H1 (cell line): Measurements from ENCODE around the gene PARM1. TPM values are rescaled to one million over a fixed set of nuclear protein-coding genes. Genes with fewer than 3 reads are reported as not detected.

Experiments
- CTCF ChIA-PET: fragments of 300-600 bp; sonication (Branson Sonifier 250); formaldehyde crosslinking; loops from one replicate; lab custom pipeline; 2021; ENCODE audit not compliant: partially characterized antibody; lab: Charles Lee
- POLR2A ChIA-PET: fragments of 300-600 bp; sonication (Branson Sonifier 250); formaldehyde crosslinking; loops from one replicate; lab custom pipeline; 2021; ENCODE audit warnings: inconsistent platforms; ENCODE audit not compliant: partially characterized antibody; lab: Charles Lee
- DNase-seq, 2 experiments: peaks; one replicate each; pipeline versions ENCODE4 v3.0.0 to v3.0.0-alpha.2; 2010 to 2022; ENCODE audit warnings: low spot score in 2 of 2, low read depth in 1 of 2, mixed read lengths in 1 of 2
- FAIRE-seq: peaks from 2 replicates; lab custom pipeline; 2011; peaks lifted over from hg19 to GRCh38; lab: Jason Lieb, UNC
- H2AFZ ChIP-seq: 2 replicates; pipeline ENCODE4 v1.8.1; 2012; ENCODE audit warnings: low read length, inconsistent platforms
- H2AK5ac ChIP-seq: 2 replicates; pipeline ENCODE4 v1.6.1; 2013; ENCODE audit warnings: low read depth, low read length
- H2BK120ac ChIP-seq: replicated peaks from 2 replicates; pipeline ENCODE3; 2013; ENCODE audit warnings: low read depth, low read length, inconsistent platforms
- H2BK12ac ChIP-seq: 2 replicates; pipeline ENCODE4 v1.6.1; 2013; ENCODE audit warnings: low read depth, low read length
- H2BK15ac ChIP-seq: 2 replicates; pipeline ENCODE4 v1.6.1; 2013; ENCODE audit warnings: low read length
- H2BK20ac ChIP-seq: 2 replicates; pipeline ENCODE4 v1.6.1; 2013; ENCODE audit warnings: low read length
- H2BK5ac ChIP-seq: 2 replicates; pipeline ENCODE4 v1.6.1; 2013; ENCODE audit warnings: low read depth, low read length
- H3K14ac ChIP-seq: 2 replicates; pipeline ENCODE4 v1.6.1; 2013; ENCODE audit warnings: inconsistent platforms; ENCODE audit not compliant: insufficient read length
- H3K18ac ChIP-seq: 2 replicates; pipeline ENCODE4 v1.6.1; 2013; ENCODE audit warnings: low read length; ENCODE audit errors: extremely low read depth
- H3K23ac ChIP-seq: 2 replicates; pipeline ENCODE4 v1.6.1; 2013; ENCODE audit warnings: inconsistent platforms; ENCODE audit not compliant: insufficient read length
- H3K23me2 ChIP-seq: 2 replicates; pipeline ENCODE4 v1.6.1; 2013; ENCODE audit warnings: low read depth, low read length
- H3K27ac ChIP-seq: 2 replicates; pipeline ENCODE4 v1.6.1; 2011; ENCODE audit warnings: low read depth, low read length, inconsistent platforms
- H3K27me3 ChIP-seq, 4 experiments: replicated peaks in 1 of 4; 1 replicate in 1 of 4; 2 replicates in 3 of 4; pipeline versions ENCODE4 v1.6.1 to v1.8.1; 2011 to 2013; ENCODE audit warnings: low read length in 3 of 4, mild to moderate bottlenecking in 3 of 4, inconsistent platforms in 2 of 4, mixed read lengths in 2 of 4, moderate library complexity in 1 of 4; ENCODE audit not compliant: control insufficient read depth in 3 of 4, insufficient read depth in 3 of 4; ENCODE audit errors: extremely low read depth in 1 of 4
- H3K36me3 ChIP-seq, 4 experiments: 2 replicates each; pipeline versions ENCODE4 v1.6.1 to v1.8.1; 2011 to 2013; ENCODE audit warnings: mild to moderate bottlenecking in 4 of 4, low read length in 3 of 4, moderate library complexity in 2 of 4, control low read depth in 1 of 4, inconsistent platforms in 1 of 4; ENCODE audit not compliant: insufficient read depth in 4 of 4, control insufficient read depth in 2 of 4
- H3K4ac ChIP-seq: replicated peaks from 2 replicates; pipeline ENCODE3; 2013; ENCODE audit warnings: low read length, low read depth, mixed read lengths, inconsistent platforms; ENCODE audit not compliant: insufficient read length
- H3K4me1 ChIP-seq, 4 experiments: replicated peaks in 1 of 4; 1 replicate in 1 of 4; 2 replicates in 3 of 4; pipeline versions ENCODE4 v1.6.1 to v1.8.1; 2011 to 2013; ENCODE audit warnings: low read length in 3 of 4, inconsistent platforms in 2 of 4, mixed read lengths in 1 of 4; ENCODE audit not compliant: insufficient read depth in 4 of 4, control insufficient read depth in 3 of 4
- H3K4me2 ChIP-seq, 2 experiments: 2 replicates each; pipeline versions ENCODE4 v1.6.1 to v1.8.1; 2011 to 2013; ENCODE audit warnings: low read depth in 2 of 2, low read length in 2 of 2, control low read depth in 1 of 2, inconsistent platforms in 1 of 2, mild to moderate bottlenecking in 1 of 2; ENCODE audit not compliant: insufficient read depth in 1 of 2
- H3K4me3 ChIP-seq, 4 experiments: fragments of 200-600, 300-600 bp in 1 of 4; sonication (generic), shearing (Covaris generic), sonication (Bioruptor Twin) in 1 of 4; 2 replicates each; pipeline versions ENCODE4 v1.5.1 to v1.8.1; 2011 to 2016; ENCODE audit warnings: low read length in 4 of 4, low read depth in 3 of 4, control low read depth in 2 of 4, inconsistent platforms in 2 of 4, mild to moderate bottlenecking in 2 of 4, mixed read lengths in 1 of 4, moderate library complexity in 1 of 4; ENCODE audit not compliant: insufficient read depth in 2 of 4; ENCODE audit errors: extremely low read depth in 1 of 4
- H3K56ac ChIP-seq: replicated peaks from 2 replicates; pipeline ENCODE3; 2013; ENCODE audit warnings: low read depth, mild to moderate bottlenecking, mixed read lengths, low read length, inconsistent platforms; ENCODE audit not compliant: insufficient read length
- H3K79me1 ChIP-seq: 2 replicates; pipeline ENCODE4 v1.6.1; 2013; ENCODE audit warnings: low read depth, low read length, control low read depth
- H3K79me2 ChIP-seq, 2 experiments: 2 replicates each; pipeline versions ENCODE4 v1.6.1 to v1.8.1; 2012 to 2013; ENCODE audit warnings: low read length in 2 of 2, mild to moderate bottlenecking in 2 of 2, inconsistent platforms in 1 of 2; ENCODE audit not compliant: insufficient read depth in 2 of 2, control insufficient read depth in 1 of 2
- H3K9ac ChIP-seq, 4 experiments: replicated peaks in 1 of 4; 1 replicate in 1 of 4; 2 replicates in 3 of 4; pipeline versions ENCODE4 v1.6.1 to v1.8.1; 2011 to 2013; ENCODE audit warnings: low read depth in 3 of 4, low read length in 3 of 4, control low read depth in 2 of 4, mild to moderate bottlenecking in 2 of 4, moderate library complexity in 2 of 4, inconsistent platforms in 1 of 4; ENCODE audit errors: extremely low read depth in 1 of 4
- H3K9me3 ChIP-seq, 2 experiments: 2 replicates each; pipeline versions ENCODE4 v1.6.1 to v1.8.1; 2012 to 2013; ENCODE audit warnings: mild to moderate bottlenecking in 2 of 2, moderate library complexity in 2 of 2, control low read depth in 1 of 2, inconsistent platforms in 1 of 2, low read depth in 1 of 2, low read length in 1 of 2, mixed read lengths in 1 of 2; ENCODE audit not compliant: insufficient read depth in 2 of 2
- H4K20me1 ChIP-seq, 2 experiments: replicated peaks in 1 of 2; 2 replicates each; pipeline versions ENCODE3 to v1.8.1; 2011 to 2013; ENCODE audit warnings: inconsistent platforms in 2 of 2, low read length in 2 of 2, mild to moderate bottlenecking in 1 of 2; ENCODE audit not compliant: insufficient read depth in 2 of 2, control insufficient read depth in 1 of 2
- H4K5ac ChIP-seq: 2 replicates; pipeline ENCODE4 v1.6.1; 2013; ENCODE audit warnings: low read length, low read depth, mixed read lengths, inconsistent platforms; ENCODE audit not compliant: insufficient read length
- H4K8ac ChIP-seq: 2 replicates; pipeline ENCODE4 v1.8.0; 2013; ENCODE audit warnings: mild to moderate bottlenecking, moderate library complexity, low read length, inconsistent platforms; ENCODE audit not compliant: insufficient read depth; ENCODE audit errors: extremely low read depth
- H4K91ac ChIP-seq: replicated peaks from 2 replicates; pipeline ENCODE3; 2013; ENCODE audit warnings: low read length, mixed read lengths, inconsistent platforms; ENCODE audit not compliant: insufficient read length
- BACH1 ChIP-seq: IDR thresholded peaks from 2 replicates; pipeline ENCODE4 v1.6.1; 2012; ENCODE audit warnings: low read length, improper control_type of control experiment
- BRCA1 ChIP-seq: IDR thresholded peaks from 2 replicates; pipeline ENCODE4 v1.6.1; 2012; ENCODE audit warnings: low read depth, low read length, improper control_type of control experiment
- CREB1 ChIP-seq: IDR thresholded peaks from 2 replicates; pipeline ENCODE4 v1.6.1; 2012; ENCODE audit warnings: inconsistent platforms
- JUN ChIP-seq: IDR thresholded peaks from 2 replicates; pipeline ENCODE4 v1.6.1; 2011; ENCODE audit warnings: low read depth, mild to moderate bottlenecking, improper control_type of control experiment, low read length
- JUND ChIP-seq: IDR thresholded peaks from 2 replicates; pipeline ENCODE4 v1.6.1; 2011; ENCODE audit warnings: mild to moderate bottlenecking, improper control_type of control experiment, low read length
- KDM4A ChIP-seq: IDR thresholded peaks from one replicate; pipeline ENCODE4 v1.7.1; 2012; ENCODE audit warnings: low read depth, mild to moderate bottlenecking, moderate library complexity, low read length, inconsistent platforms; ENCODE audit not compliant: severe bottlenecking
- RNF2 ChIP-seq: fragments of 200-900, 300-1000 bp; sonication (generic); IDR thresholded peaks from 2 replicates; pipeline ENCODE4 v1.7.1; 2016; ENCODE audit warnings: borderline replicate concordance, low read depth, mild to moderate bottlenecking, antibody characterized with exemption, low read length; ENCODE audit not compliant: poor library complexity, severe bottlenecking; ENCODE audit errors: missing control alignments
- SIRT6 ChIP-seq: IDR thresholded peaks from one replicate; pipeline ENCODE4 v1.7.1; 2012; ENCODE audit warnings: low read length, inconsistent platforms
- TAF1 ChIP-seq: IDR thresholded peaks from 2 replicates; pipeline ENCODE4 v1.6.1; 2011; ENCODE audit warnings: mild to moderate bottlenecking, low read depth, low read length
- TEAD4 ChIP-seq: IDR thresholded peaks from 2 replicates; pipeline ENCODE4 v1.6.1; 2012; ENCODE audit warnings: low read depth, low read length, inconsistent platforms, mixed read lengths
- ZNF274 ChIP-seq: IDR thresholded peaks from 2 replicates; pipeline ENCODE4 v1.7.0; 2012; ENCODE audit warnings: low read length, borderline replicate concordance; ENCODE audit errors: extremely low read depth
- WGBS, 2 experiments: shearing (Covaris generic) in 1 of 2; methylation state at CpG; one replicate each; pipeline versions ENCODE4 v1.1.6 to v1.1.7; 2013 to 2015; ENCODE audit warnings: low lambda C conversion rate in 2 of 2, mixed read lengths in 2 of 2, inconsistent platforms in 1 of 2, low coverage in 1 of 2, missing lambda C conversion rate in 1 of 2; ENCODE audit not compliant: insufficient replicate concordance in 2 of 2, insufficient coverage in 1 of 2, insufficient read length in 1 of 2; ENCODE audit errors: extremely low coverage in 1 of 2, missing lambda C conversion rate in 1 of 2; 5-methylcytosine and 5-hydroxymethylcytosine counted together
- polyA plus RNA-seq, 7 experiments: library from polyadenylated mRNA; depleted of rRNA in 3 of 7; stranded (reverse) in 5 of 7; unstranded in 2 of 7; fragments of >200 nt in 5 of 7; fragments of 200-250 nt in 2 of 7; gene quantifications; 1 replicate in 5 of 7; 2 replicates in 1 of 7; 4 replicates in 1 of 7; pipeline versions ENCODE4 v1.2.1 to v1.2.3, GENCODE V29; 2011 to 2013; ENCODE audit warnings: missing spikeins in 2 of 7, mixed read lengths in 2 of 7
- total RNA-seq: library from RNA; stranded (reverse); fragmentation: NEBNext Ultra II Directional; extraction: Animal tissue kit (Norgen Biotek cat#: 25700); gene quantifications from 2 replicates; pipeline ENCODE4 v1.2.1, GENCODE V29; 2021
- TF ChIP-seq, protein P1 (sequence below): IDR thresholded peaks from 2 replicates; pipeline ENCODE4 v1.6.1; 2012; ENCODE audit warnings: inconsistent platforms
- TF ChIP-seq, protein P2 (sequence below), 3 experiments: IDR thresholded peaks; 1 replicate in 2 of 3; 2 replicates in 1 of 3; pipeline versions ENCODE4 v1.5.1 to v1.6.1; 2011; ENCODE audit warnings: low read length in 3 of 3, mild to moderate bottlenecking in 3 of 3, inconsistent platforms in 2 of 3, low read depth in 1 of 3, moderate library complexity in 1 of 3; ENCODE audit not compliant: insufficient read depth in 1 of 3; ENCODE audit errors: control extremely low read depth in 1 of 3

Gene PARM1
- total and polyA plus RNA-seq, 2 of the 8 experiments (the other 6 are each of a cell fraction or from before 2014, with no cell fraction given): 2.0 to 5.3 TPM

DNA sequence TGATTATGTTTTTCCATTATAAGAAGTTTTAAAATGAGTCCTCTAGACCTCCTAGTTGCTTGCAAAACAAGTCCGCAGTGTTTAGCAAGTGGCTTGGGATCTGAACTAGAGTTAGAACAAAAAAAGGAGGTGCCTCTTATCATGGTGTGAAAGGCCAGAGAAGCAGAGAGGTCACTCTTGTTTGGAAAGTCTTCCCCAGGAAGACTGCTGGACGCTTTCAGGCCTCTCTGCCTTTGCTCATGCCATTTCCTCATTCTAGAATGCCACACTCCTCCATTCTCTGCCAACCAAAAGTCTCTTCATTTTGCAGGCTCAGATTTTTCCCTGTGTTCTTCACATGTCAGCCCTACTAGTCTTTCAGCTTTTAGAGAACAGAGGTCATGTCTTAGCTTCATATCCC is 14.9 kb downstream of the PARM1 start:
- Histone ChIP-seq H3K23me2 (no peaks in the 10 kb centered on the region), H3K23ac (no peak overlapping the region), H3K9me3 (no peaks in the 10 kb centered on the region), H3K27ac (no peak overlapping the region), H4K8ac (no peak overlapping the region), H3K56ac (no peak overlapping the region), H3K27me3 (no peaks in the 10 kb centered on the region), H3K4me2 (no peak overlapping the region), H3K14ac (no peak overlapping the region), H3K79me1 (no peaks in the 10 kb centered on the region), H2BK12ac (no peak overlapping the region), H2BK20ac (no peak overlapping the region), H3K79me2 (no peaks in the 10 kb centered on the region), H3K36me3 (no peaks in the 10 kb centered on the region), H4K20me1 (no peaks in the 10 kb centered on the region), H2BK120ac (no peak overlapping the region), H2AK5ac (no peak overlapping the region), H3K18ac (no peak overlapping the region), H3K4ac (no peak overlapping the region), H2BK5ac (no peak overlapping the region), H2BK15ac (no peak overlapping the region), H3K9ac (no peak overlapping the region), H4K5ac (no peak overlapping the region), H4K91ac (no peak overlapping the region), H3K4me3 (no peak overlapping the region), H2AFZ (no peak overlapping the region), H3K4me1 (no peaks in the 10 kb centered on the region)
- ChIA-PET CTCF (no interaction called here), POLR2A (no interaction called here)
- DNase-seq (no peak), FAIRE-seq (no peak)
- 89% methylated on average over 2 of the region's 2 CpGs; no CpG with 5 or more reads in 1 of the 2 experiments for WGBS, 2 experiments
- TF ChIP-seq, protein P1, sequence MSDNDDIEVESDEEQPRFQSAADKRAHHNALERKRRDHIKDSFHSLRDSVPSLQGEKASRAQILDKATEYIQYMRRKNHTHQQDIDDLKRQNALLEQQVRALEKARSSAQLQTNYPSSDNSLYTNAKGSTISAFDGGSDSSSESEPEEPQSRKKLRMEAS: no peak
- no peak for TF ChIP-seq RNF2
- TF ChIP-seq BRCA1: no peak
- no peak for TF ChIP-seq KDM4A
- no peak for TF ChIP-seq TEAD4
- TF ChIP-seq, protein P2, sequence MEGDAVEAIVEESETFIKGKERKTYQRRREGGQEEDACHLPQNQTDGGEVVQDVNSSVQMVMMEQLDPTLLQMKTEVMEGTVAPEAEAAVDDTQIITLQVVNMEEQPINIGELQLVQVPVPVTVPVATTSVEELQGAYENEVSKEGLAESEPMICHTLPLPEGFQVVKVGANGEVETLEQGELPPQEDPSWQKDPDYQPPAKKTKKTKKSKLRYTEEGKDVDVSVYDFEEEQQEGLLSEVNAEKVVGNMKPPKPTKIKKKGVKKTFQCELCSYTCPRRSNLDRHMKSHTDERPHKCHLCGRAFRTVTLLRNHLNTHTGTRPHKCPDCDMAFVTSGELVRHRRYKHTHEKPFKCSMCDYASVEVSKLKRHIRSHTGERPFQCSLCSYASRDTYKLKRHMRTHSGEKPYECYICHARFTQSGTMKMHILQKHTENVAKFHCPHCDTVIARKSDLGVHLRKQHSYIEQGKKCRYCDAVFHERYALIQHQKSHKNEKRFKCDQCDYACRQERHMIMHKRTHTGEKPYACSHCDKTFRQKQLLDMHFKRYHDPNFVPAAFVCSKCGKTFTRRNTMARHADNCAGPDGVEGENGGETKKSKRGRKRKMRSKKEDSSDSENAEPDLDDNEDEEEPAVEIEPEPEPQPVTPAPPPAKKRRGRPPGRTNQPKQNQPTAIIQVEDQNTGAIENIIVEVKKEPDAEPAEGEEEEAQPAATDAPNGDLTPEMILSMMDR (IDR thresholded peaks at IDR 0.05; ENCODE audit: control extremely low read depth in 1 of 3, insufficient read depth in 1 of 3, low read depth in 1 of 3, low read length in 3 of 3): no peak
- no peak for TF ChIP-seq CREB1
- TF ChIP-seq BACH1: no peak
- no peak for TF ChIP-seq JUN
- TF ChIP-seq JUND: no peak
- TF ChIP-seq TAF1: no peak
- no peak for TF ChIP-seq ZNF274
- TF ChIP-seq SIRT6: no peak
